BJ (cell line): ENCODE measurements around the gene PIN1. TPM values are rescaled to one million over a fixed set of nuclear protein-coding genes. Genes with fewer than 3 reads are reported as not detected.

ENCODE experiments used
- CTCF ChIA-PET: fragments of 350-600 bp; formaldehyde crosslinking; extraction: SDS; loops from one replicate; lab custom pipeline; 2021; ENCODE audit warnings: antibody characterized with exemption, inconsistent platforms; lab: Yijun Ruan, JAX
- POLR2A ChIA-PET: fragments of 300-600 bp; sonication (Branson Sonifier 250); formaldehyde crosslinking; extraction: SDS; loops from one replicate; lab custom pipeline; 2021; ENCODE audit warnings: antibody characterized with exemption; lab: Charles Lee
- DNase-seq: peaks from one replicate; pipeline ENCODE4 v3.0.0-alpha.2; 2011; ENCODE audit warnings: low read depth
- H3K27me3 ChIP-seq: 2 replicates; pipeline ENCODE4 v1.6.0; 2011; ENCODE audit warnings: low read length; ENCODE audit not compliant: control insufficient read depth, insufficient read depth
- H3K36me3 ChIP-seq: 2 replicates; pipeline ENCODE4 v1.5.1; 2011; ENCODE audit warnings: low read length; ENCODE audit not compliant: control insufficient read depth, insufficient read depth
- H3K4me3 ChIP-seq: 2 replicates; pipeline ENCODE4 v1.5.1; 2011; ENCODE audit warnings: low read depth, mild to moderate bottlenecking, control low read depth, low read length
- polyA plus RNA-seq: library from polyadenylated mRNA; depleted of rRNA; stranded (reverse); fragments of >200 nt; gene quantifications from 2 replicates; pipeline ENCODE4 v1.2.3, GENCODE V29; 2011
- TF ChIP-seq, protein P1 (sequence below): IDR thresholded peaks from 2 replicates; pipeline ENCODE4 v1.5.1; 2011; ENCODE audit warnings: low read depth, mild to moderate bottlenecking, control low read depth, inconsistent platforms, low read length, moderate library complexity; ENCODE audit not compliant: insufficient read depth

The PIN1 gene
- polyA plus RNA-seq, 1 experiment: 89.6 TPM

DNA sequence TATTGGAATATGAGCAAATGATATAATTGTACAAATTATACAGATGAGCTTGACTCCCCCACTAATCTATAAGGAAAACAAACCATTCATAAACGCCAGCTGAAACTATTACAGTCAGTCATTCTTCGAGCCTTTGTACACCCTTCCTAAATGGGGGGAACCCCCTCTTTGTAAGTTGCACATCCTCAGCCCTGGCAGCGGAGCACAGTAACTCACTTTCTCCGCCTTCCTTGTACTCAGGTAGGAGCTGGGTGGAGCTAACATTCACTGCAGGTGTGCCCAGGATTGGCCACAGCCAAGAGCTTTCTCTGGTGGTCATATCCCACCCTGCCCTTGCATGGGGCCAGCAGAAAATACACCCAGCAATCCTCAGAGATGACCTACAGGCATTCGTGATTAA lies 28.6 kb downstream of the PIN1 start:
- H3K36me3 ChIP-seq: no peaks in the 10 kb centered on the region
- CTCF ChIA-PET: no interaction called here
- POLR2A ChIA-PET: no interaction called here
- peaks cover 2% of the 10 kb centered on the region; the same call in 1 of the 2 replicates for H3K27me3 ChIP-seq
- no peak for DNase-seq
- no peak overlapping the region for H3K4me3 ChIP-seq
- TF ChIP-seq, protein P1, sequence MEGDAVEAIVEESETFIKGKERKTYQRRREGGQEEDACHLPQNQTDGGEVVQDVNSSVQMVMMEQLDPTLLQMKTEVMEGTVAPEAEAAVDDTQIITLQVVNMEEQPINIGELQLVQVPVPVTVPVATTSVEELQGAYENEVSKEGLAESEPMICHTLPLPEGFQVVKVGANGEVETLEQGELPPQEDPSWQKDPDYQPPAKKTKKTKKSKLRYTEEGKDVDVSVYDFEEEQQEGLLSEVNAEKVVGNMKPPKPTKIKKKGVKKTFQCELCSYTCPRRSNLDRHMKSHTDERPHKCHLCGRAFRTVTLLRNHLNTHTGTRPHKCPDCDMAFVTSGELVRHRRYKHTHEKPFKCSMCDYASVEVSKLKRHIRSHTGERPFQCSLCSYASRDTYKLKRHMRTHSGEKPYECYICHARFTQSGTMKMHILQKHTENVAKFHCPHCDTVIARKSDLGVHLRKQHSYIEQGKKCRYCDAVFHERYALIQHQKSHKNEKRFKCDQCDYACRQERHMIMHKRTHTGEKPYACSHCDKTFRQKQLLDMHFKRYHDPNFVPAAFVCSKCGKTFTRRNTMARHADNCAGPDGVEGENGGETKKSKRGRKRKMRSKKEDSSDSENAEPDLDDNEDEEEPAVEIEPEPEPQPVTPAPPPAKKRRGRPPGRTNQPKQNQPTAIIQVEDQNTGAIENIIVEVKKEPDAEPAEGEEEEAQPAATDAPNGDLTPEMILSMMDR: no peak

GRCh38 chr19:9865732-9866501 lies 30.8 kb downstream of the PIN1 start:
- POLR2A ChIA-PET: no interaction called here
- CTCF ChIA-PET: no interaction called here
- no peak for DNase-seq
- H3K27me3 ChIP-seq: peaks cover 2% of the 10 kb centered on the region; the same call in 1 of the 2 replicates
- no peaks in the 10 kb centered on the region for H3K36me3 ChIP-seq
- no peak overlapping the region for H3K4me3 ChIP-seq
- TF ChIP-seq, protein P1: no peak

DNA sequence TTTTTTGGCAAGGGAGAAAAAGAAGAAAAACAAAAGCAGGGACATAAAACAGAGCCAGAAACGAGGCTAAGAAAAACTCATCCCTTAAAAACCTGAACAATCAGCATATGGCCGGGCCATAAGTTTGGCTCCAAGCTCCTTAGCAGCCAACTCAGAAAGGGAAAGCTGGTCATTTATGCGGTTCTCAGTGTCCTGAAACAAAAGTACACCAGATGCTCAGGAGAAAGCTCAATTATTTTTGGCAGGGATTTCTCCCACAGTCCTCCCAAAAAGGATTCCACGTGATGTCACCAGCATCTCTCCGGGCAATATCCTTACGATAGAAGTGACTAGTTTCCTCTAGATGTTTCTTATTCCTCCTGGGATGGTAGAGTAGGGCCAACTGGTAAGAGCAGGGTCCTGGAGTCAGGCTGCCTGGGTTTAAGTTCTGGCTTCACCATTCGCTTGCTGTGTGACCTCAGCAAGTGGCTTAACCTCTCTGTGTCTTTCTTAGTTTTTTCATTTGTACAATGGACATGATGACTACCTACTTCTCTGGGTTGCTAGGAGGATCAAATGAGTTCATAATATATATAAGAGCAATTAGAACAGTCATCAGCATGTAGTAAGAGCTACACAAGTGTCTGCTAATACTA lies 34.0 kb downstream of the PIN1 start:
- POLR2A ChIA-PET: no interaction called here
- H3K36me3 ChIP-seq: no peaks in the 10 kb centered on the region

GRCh38 chr19:9871626-9872338 lies 36.7 kb downstream of the PIN1 start:
- no peaks in the 10 kb centered on the region for H3K36me3 ChIP-seq
- no peaks in the 10 kb centered on the region for H3K27me3 ChIP-seq
- POLR2A ChIA-PET: no interaction called here
- no peak for DNase-seq
- H3K4me3 ChIP-seq: no peak overlapping the region
- TF ChIP-seq, protein P1: no peak
- CTCF ChIA-PET: no interaction called here

More for the DNA sequence above, 34.0 kb downstream of the PIN1 start:
- Histone ChIP-seq H3K27me3 (no peaks in the 10 kb centered on the region), H3K4me3 (no peak overlapping the region)
- CTCF ChIA-PET: interaction anchor here (1.0 to 1.1 kb wide), 2 partner anchors 14 to 35 kb away, joined by 3 to 4 read pairs; no protein-coding TSS in a partner anchor
- TF ChIP-seq, protein P1: no peak
- DNase-seq: no peak
